ENCODE measurements around the gene SOS1.
A peak's percentile ranks its signal among the peaks of the same experiment; 100 is the strongest.
"Not testable (repeated sequence)": the region's sequence is repeated elsewhere in the genome, so short reads cannot be mapped to it uniquely, and the experiment has no call there.

Gene SOS1

GRCh38 chr2:39120771-39121522 is at the start of gene SOS1:
Gene SOS1, minus strand, starts transcription at chr2:39121051. Its CDS starts 629 bp downstream, at chr2:39120422.
- peak; percentile 96 for DNase-seq (ENCODE audit: low read depth)

GRCh38 chr2:39164089-39164488 is 43.2 kb upstream of the SOS1 start:
- DNase-seq (ENCODE audit: low read depth) = no peak

GRCh38 chr2:39160982-39161381 is 40.1 kb upstream of the SOS1 start:
- DNase-seq (ENCODE audit: low read depth) = no peak

- DNase-seq (ENCODE audit: low read depth) = no peak
Measured at GRCh38 chr2:39159283-39159682, 38.4 kb upstream of the SOS1 start.

- DNase-seq (ENCODE audit: low read depth) = peak; percentile 44
Measured at GRCh38 chr2:39158351-39158750, 37.5 kb upstream of the SOS1 start.

GRCh38 chr2:39156846-39157245 is 36.0 kb upstream of the SOS1 start:
- no peak for DNase-seq (ENCODE audit: low read depth)

- no peak for DNase-seq (ENCODE audit: low read depth)
Measured at GRCh38 chr2:39156107-39156506, 35.3 kb upstream of the SOS1 start.

- not testable (repeated sequence) for DNase-seq (ENCODE audit: low read depth)
Measured at GRCh38 chr2:39155573-39155972, 34.7 kb upstream of the SOS1 start.

GRCh38 chr2:39154944-39155343 is 34.1 kb upstream of the SOS1 start:
- no peak for DNase-seq (ENCODE audit: low read depth)

- DNase-seq (ENCODE audit: low read depth) = peak; percentile 25
Measured at GRCh38 chr2:39153312-39153711, 32.5 kb upstream of the SOS1 start.

- no peak for DNase-seq (ENCODE audit: low read depth)
Measured at GRCh38 chr2:39152504-39152903, 31.7 kb upstream of the SOS1 start.

- no peak for DNase-seq (ENCODE audit: low read depth)
Measured at GRCh38 chr2:39150890-39151497, 30.1 kb upstream of the SOS1 start.

- DNase-seq (ENCODE audit: low read depth) = no peak
Measured at GRCh38 chr2:39150102-39150562, 29.3 kb upstream of the SOS1 start.

GRCh38 chr2:39146630-39147029 is 25.8 kb upstream of the SOS1 start:
- no peak for DNase-seq (ENCODE audit: low read depth)

GRCh38 chr2:39145906-39146421 is 25.1 kb upstream of the SOS1 start:
- DNase-seq (ENCODE audit: low read depth) = no peak

- no peak for DNase-seq (ENCODE audit: low read depth)
Measured at GRCh38 chr2:39144416-39144815, 23.6 kb upstream of the SOS1 start.

- DNase-seq (ENCODE audit: low read depth) = no peak
Measured at GRCh38 chr2:39142904-39143605, 22.2 kb upstream of the SOS1 start.

GRCh38 chr2:39141334-39142271 is 20.8 kb upstream of the SOS1 start:
- no peak for DNase-seq (ENCODE audit: low read depth)

GRCh38 chr2:39140948-39141333 is 20.1 kb upstream of the SOS1 start:
- DNase-seq (ENCODE audit: low read depth) = not testable (repeated sequence)

- DNase-seq (ENCODE audit: low read depth) = no peak
Measured at GRCh38 chr2:39140322-39140847, 19.5 kb upstream of the SOS1 start.

GRCh38 chr2:39139511-39140237 is 18.8 kb upstream of the SOS1 start:
- no peak for DNase-seq (ENCODE audit: low read depth)

All from ELR (cell line).